Mucosa of rectum (tissue), 2 donors: Measurements from ENCODE around the gene KRTAP9-7.
"Not testable (repeated sequence)": the region's sequence is repeated elsewhere in the genome, so short reads cannot be mapped to it uniquely, and the experiment has no call there.

Experiments
- H3K27ac ChIP-seq, 2 donors: one replicate each; pipeline ENCODE4 v1.7.0; 2013; ENCODE audit warnings: inconsistent platforms in 2 of 2, low read depth in 2 of 2, low read length in 2 of 2
- H3K27me3 ChIP-seq, 2 donors: one replicate each; pipeline ENCODE4 v1.7.0; 2013; ENCODE audit warnings: low read length in 2 of 2; ENCODE audit not compliant: control insufficient read depth in 2 of 2, insufficient read depth in 2 of 2
- H3K36me3 ChIP-seq, 2 donors: one replicate each; pipeline ENCODE4 v1.7.0; 2013; ENCODE audit warnings: low read length in 2 of 2; ENCODE audit not compliant: control insufficient read depth in 2 of 2, insufficient read depth in 2 of 2
- H3K4me1 ChIP-seq, 2 donors: one replicate each; pipeline ENCODE4 v1.7.0; 2013; ENCODE audit warnings: low read length in 2 of 2, mild to moderate bottlenecking in 1 of 2; ENCODE audit not compliant: control insufficient read depth in 2 of 2, insufficient read depth in 2 of 2
- H3K4me3 ChIP-seq, 2 donors: one replicate each; pipeline ENCODE4 v1.7.0; 2013; ENCODE audit warnings: low read length in 2 of 2
- H3K9ac ChIP-seq, 2 donors: one replicate each; pipeline ENCODE4 v1.7.0; 2013; ENCODE audit warnings: low read length in 2 of 2, low read depth in 1 of 2, mild to moderate bottlenecking in 1 of 2
- H3K9me3 ChIP-seq, 2 donors: one replicate each; pipeline ENCODE4 v1.7.0; 2013; ENCODE audit warnings: low read length in 2 of 2; ENCODE audit not compliant: control insufficient read depth in 2 of 2
- donor health status: healthy.
- donor health status: Normal muscosa, but diverticular disease.

KRTAP9-7 gene

DNA sequence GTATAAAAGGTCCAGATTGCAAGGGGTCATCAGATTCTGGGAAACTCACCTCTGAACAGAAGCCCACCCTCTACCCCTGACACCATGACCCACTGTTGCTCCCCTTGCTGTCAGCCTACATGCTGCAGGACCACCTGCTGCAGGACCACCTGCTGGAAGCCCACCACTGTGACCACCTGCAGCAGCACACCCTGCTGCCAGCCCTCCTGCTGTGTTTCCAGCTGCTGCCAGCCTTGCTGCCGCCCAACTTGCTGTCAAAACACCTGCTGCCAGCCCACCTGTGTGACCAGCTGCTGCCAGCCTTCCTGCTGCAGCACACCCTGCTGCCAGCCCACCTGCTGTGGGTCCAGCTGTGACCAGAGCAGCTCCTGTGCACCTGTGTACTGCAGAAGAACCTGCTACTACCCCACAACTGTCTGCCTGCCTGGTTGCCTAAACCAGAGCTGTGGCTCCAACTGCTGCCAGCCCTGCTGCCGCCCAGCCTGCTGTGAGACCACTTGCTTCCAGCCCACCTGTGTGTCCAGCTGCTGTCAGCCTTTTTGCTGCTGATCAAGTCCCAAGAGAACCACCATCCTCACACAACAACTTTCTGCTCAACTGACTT is 25.8 kb upstream of the KRTAP9-7 start, which contains the start of gene KRTAP9-4:
TSS of gene KRTAP9-4 (plus strand) at position 51 of the 604 bp plus-strand sequence. CDS start at position 85, 34 bp downstream.
- not testable (repeated sequence) for H3K27ac ChIP-seq, H3K9ac ChIP-seq, H3K4me3 ChIP-seq, H3K4me1 ChIP-seq, H3K27me3 ChIP-seq, H3K36me3 ChIP-seq, H3K9me3 ChIP-seq

DNA sequence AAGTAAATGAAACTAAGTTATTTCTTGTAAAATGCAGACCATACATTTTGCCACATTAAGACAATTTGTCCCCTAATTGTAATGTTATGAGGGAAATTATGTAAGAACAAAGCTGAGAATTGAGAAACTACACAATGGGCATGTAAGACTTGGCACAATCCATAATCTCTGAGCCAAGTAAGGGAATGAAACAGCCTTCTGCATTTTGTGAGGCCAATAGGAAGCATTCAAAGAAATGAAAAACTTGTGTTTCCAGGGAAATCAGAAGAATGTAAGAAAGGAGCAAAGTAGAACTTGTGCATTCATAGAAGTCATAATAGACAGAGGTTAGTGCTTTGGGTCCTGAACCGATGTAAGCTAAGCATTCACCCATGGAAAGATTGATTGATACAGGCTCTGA is 24.2 kb upstream of the KRTAP9-7 start:
- no peaks in the 10 kb centered on the region for H3K4me1 ChIP-seq
- no peak overlapping the region for H3K27ac ChIP-seq
- H3K4me3 ChIP-seq, result no peak overlapping the region
- no peaks in the 10 kb centered on the region for H3K9me3 ChIP-seq
- H3K36me3 ChIP-seq, result no peaks in the 10 kb centered on the region
- H3K9ac ChIP-seq, result no peak overlapping the region
- peaks cover 5 to 6% of the 10 kb centered on the region in 2 donors for H3K27me3 ChIP-seq

DNA sequence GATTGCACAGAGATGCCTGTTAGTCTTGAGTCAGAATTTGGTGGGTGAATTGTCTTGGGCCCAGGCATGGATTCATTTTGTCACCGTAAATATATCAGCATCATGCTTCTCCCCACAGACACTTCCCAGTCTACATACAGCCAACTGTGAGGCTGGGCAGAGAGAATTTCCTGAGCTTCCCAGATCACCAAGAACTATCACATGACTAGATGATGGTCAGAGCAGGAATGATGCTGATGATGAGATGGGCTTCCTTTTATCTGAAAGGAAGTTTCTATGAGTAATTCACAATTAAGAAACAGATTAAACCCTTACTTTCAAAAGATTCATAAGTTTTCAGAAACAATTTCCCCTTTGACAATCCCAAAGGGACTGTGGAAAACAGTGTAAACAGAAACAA is 20.6 kb upstream of the KRTAP9-7 start:
- no peak overlapping the region for H3K4me3 ChIP-seq
- H3K9me3 ChIP-seq, result no peaks in the 10 kb centered on the region
- no peak overlapping the region for H3K27ac ChIP-seq
- H3K9ac ChIP-seq, result no peak overlapping the region
- no peaks in the 10 kb centered on the region for H3K4me1 ChIP-seq
- H3K36me3 ChIP-seq, result no peaks in the 10 kb centered on the region
- H3K27me3 ChIP-seq, result peaks cover 11 to 18% of the 10 kb centered on the region in 2 donors

DNA sequence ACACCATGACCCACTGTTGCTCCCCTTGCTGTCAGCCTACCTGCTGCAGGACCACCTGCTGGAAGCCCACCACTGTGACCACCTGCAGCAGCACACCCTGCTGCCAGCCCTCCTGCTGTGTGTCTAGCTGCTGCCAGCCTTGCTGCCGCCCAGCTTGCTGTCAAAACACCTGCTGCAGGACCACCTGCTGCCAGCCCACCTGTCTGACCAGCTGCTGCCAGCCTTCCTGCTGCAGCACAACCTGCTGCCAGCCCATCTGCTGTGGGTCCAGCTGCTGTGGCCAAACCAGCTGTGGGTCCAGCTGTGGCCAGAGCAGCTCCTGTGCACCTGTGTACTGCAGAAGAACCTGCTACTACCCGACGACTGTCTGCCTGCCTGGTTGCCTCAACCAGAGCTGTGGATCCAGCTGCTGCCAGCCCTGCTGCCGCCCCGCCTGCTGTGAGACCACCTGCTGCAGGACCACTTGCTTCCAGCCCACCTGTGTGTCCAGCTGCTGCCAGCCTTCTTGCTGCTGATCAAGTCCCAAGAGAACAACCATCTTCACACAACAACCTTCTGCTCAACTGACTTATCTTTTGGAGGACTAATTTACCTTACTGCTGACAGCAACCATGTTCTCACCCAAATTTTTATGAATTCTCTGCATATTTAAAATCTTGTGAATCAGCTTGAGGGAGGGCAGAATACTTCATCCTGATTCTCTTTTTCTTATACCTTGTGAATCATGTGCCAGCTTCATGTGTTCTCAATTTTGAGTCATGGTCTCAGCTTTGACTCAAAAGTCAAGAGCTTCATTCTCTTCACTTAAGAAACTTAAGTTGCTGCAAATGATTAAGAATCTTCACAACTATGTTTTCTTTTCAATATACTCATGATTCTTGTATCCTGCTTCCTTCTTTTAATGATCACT is 19.9 kb upstream of the KRTAP9-7 start, which contains the start of gene KRTAP9-9:
TSS of gene KRTAP9-9 (plus strand) at position 4 of the 910 bp plus-strand sequence.
- H3K9me3 ChIP-seq, H3K9ac ChIP-seq, H3K4me3 ChIP-seq, H3K27ac ChIP-seq, H3K4me1 ChIP-seq, H3K36me3 ChIP-seq: not testable (repeated sequence)
- H3K27me3 ChIP-seq, result peaks cover 11 to 18% of the 10 kb centered on the region in 2 donors

DNA sequence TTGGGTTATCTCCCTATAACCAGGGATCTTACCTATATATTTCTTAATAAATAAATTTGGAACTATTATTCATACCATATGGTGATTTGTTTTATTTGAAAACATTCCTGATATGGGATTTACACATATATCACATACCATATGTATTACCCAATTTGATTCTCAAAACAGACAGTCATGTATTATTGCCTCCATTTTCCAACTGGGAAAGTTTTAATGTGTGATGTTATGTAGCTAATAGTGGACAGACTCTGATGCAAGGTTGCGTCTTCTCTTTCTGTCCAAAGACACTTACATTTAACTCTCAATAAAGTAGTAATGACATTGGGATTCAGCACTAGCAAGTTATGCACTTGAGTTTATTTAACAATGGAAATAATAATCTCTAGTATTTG is 19.2 kb upstream of the KRTAP9-7 start:
- no peak overlapping the region for H3K27ac ChIP-seq
- no peaks in the 10 kb centered on the region for H3K4me1 ChIP-seq
- no peak overlapping the region for H3K4me3 ChIP-seq
- peaks cover 9 to 18% of the 10 kb centered on the region in 2 donors for H3K27me3 ChIP-seq
- H3K9ac ChIP-seq, result no peak overlapping the region
- H3K9me3 ChIP-seq, result no peaks in the 10 kb centered on the region
- H3K36me3 ChIP-seq, result no peaks in the 10 kb centered on the region

DNA sequence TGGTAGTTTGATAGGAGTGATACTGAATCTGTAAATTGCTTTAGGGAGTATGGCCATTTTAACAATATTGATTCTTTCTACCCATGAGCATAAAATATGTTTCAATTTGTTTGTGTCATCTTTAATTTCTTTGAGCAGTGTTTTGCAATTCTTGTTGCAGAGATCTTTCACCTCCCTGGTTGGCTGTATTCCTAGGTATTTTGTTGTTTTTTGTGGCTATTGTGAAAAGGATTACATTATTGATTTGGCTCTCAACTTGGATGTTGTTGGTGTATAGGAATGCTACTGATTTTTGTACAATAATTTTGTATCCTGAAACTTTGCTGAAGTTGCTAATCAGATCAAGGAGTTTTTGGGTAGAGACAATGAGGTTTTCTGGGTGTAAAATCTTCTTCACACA is 17.1 kb upstream of the KRTAP9-7 start:
- H3K4me3 ChIP-seq, result no peak overlapping the region
- H3K27me3 ChIP-seq, result peaks cover 14% of the 10 kb centered on the region in 2 donors
- no peaks in the 10 kb centered on the region for H3K4me1 ChIP-seq
- no peak overlapping the region for H3K9ac ChIP-seq
- H3K9me3 ChIP-seq, result no peaks in the 10 kb centered on the region
- H3K36me3 ChIP-seq, result no peaks in the 10 kb centered on the region
- H3K27ac ChIP-seq, result no peak overlapping the region

DNA sequence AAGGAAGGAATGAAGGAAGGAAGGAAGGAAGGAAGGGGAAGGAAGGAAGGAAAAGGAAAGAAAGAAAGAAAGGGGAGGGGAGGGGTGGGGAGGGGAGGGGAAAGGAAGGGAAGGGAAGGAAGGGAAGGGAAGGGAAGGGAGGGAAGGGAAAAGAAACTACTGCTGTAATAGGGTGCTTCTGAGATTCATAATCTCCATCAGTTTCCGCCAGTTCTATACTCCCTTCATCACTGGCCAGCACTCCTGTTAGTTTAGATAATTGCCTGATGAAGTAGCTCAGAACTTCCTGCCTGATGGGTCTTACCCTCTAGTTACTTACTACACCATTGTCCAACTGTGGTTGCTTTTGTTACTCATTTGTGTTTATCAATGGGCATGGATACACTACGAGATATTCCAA is 12.3 kb upstream of the KRTAP9-7 start:
- Histone ChIP-seq H3K4me3 (no peak overlapping the region), H3K4me1 (no peaks in the 10 kb centered on the region), H3K9ac (no peak overlapping the region), H3K27ac (no peak overlapping the region), H3K27me3 (peaks cover 2 to 10% of the 10 kb centered on the region in 2 donors), H3K36me3 (no peaks in the 10 kb centered on the region), H3K9me3 (no peaks in the 10 kb centered on the region)

DNA sequence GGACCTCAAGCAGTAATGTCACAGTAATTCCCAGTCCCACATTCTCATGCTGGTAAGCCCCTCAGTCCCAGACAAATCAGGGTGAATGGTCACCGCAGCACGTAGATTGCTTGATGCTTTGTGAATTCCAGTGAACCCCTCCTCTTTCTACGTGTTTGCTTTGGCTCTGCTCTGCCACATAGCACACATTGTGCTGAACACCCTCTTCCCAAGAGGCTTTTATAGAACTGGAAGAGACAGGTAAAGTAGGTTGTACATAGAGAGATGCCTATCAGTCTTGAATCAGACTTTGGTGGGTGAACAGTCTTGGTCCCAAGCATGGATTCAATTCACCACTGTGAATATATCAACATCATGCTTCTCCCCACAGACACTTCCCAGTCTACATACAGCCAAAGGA is 10.9 kb upstream of the KRTAP9-7 start:
- Histone ChIP-seq H3K27me3 (peaks cover 0 to 10% of the 10 kb centered on the region in 2 donors), H3K4me3 (no peak overlapping the region), H3K36me3 (no peaks in the 10 kb centered on the region)

DNA sequence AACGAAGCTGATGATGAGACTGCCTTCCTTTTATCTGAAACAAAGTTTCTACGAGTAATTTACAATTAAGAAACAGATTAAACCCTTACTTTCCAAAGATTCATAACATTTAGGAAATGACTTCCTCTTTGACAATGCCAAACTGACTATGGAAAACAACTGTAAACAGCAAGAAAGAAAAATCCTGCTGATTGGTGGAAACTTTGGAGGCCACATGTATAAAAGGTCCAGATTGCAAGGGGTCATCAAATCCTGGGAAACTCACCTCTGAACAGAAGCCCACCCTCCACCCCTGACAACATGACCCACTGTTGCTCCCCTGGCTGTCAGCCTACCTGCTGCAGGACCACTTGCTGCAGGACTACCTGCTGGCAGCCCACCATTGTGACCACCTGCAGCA is 10.4 kb upstream of the KRTAP9-7 start, which contains the start of gene KRTAP9-6:
TSS of gene KRTAP9-6 (plus strand) at position 301 of the 400 bp plus-strand sequence. CDS start at position 301, 0 bp downstream.
- H3K36me3 ChIP-seq, result no peaks in the 10 kb centered on the region
- H3K9me3 ChIP-seq, result no peaks in the 10 kb centered on the region
- no peak within 1 kb of the TSS for H3K4me3 ChIP-seq
- no peak within 1 kb of the TSS for H3K27ac ChIP-seq
- H3K27me3 ChIP-seq, result peaks cover 0 to 10% of the 10 kb centered on the region in 2 donors
- no peak within 1 kb of the TSS for H3K9ac ChIP-seq
- no peaks in the 10 kb centered on the region for H3K4me1 ChIP-seq

More for the DNA sequence above, 10.9 kb upstream of the KRTAP9-7 start:
- H3K9me3 ChIP-seq, result no peaks in the 10 kb centered on the region
- no peaks in the 10 kb centered on the region for H3K4me1 ChIP-seq
- H3K27ac ChIP-seq, result no peak overlapping the region
- no peak overlapping the region for H3K9ac ChIP-seq

DNA sequence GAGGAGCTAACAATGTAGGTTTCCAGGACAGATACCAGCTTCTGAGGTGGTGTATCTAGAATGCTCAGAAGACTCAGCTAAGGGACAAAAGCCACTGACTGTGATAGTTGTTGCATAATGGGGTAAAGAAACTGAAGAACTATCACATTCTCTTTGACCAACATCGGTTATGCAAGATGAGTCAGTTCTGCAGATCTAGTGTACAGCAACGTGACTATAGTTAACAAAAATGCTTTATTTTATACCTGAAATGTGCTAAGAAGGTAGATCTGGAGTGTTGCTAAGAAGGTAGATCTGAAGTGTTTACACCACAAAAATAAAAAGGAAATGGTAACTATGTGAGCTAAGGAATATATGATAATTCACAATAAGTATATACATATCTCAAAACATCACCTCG is 7.8 kb upstream of the KRTAP9-7 start:
- Histone ChIP-seq H3K27ac (no peak overlapping the region), H3K27me3 (peaks cover 0 to 6% of the 10 kb centered on the region in 2 donors), H3K4me1 (no peaks in the 10 kb centered on the region), H3K9me3 (no peaks in the 10 kb centered on the region), H3K36me3 (no peaks in the 10 kb centered on the region), H3K4me3 (no peak overlapping the region), H3K9ac (no peak overlapping the region)
